Thymus (tissue), 11 donors: ENCODE data around the gene TUBB4A. TPM values are rescaled to one million over a fixed set of nuclear protein-coding genes. Genes with fewer than 3 reads are reported as not detected.

Experiments
- DNase-seq, 9 donors: peaks; one replicate each; pipeline ENCODE4 v3.0.0-alpha.2; 2013; ENCODE audit warnings: low spot score in 9 of 9, low read depth in 6 of 9, missing footprints in 1 of 9
- H3K27ac ChIP-seq, 2 donors: one replicate each; pipeline ENCODE4 v1.5.1; 2013; ENCODE audit warnings: control low read depth in 1 of 2, low read depth in 1 of 2, low read length in 1 of 2, mild to moderate bottlenecking in 1 of 2, moderate library complexity in 1 of 2
- H3K27me3 ChIP-seq, 2 donors: one replicate each; pipeline ENCODE4 v1.5.1; 2013; ENCODE audit warnings: low read length in 1 of 2; ENCODE audit not compliant: control insufficient read depth in 2 of 2, insufficient read depth in 1 of 2
- H3K36me3 ChIP-seq, 2 donors: one replicate each; pipeline ENCODE4 v1.5.1; 2013; ENCODE audit warnings: low read length in 1 of 2, mild to moderate bottlenecking in 1 of 2, moderate library complexity in 1 of 2; ENCODE audit not compliant: control insufficient read depth in 2 of 2, insufficient read depth in 2 of 2
- H3K4me1 ChIP-seq, 2 donors: one replicate each; pipeline ENCODE4 v1.5.1; 2013; ENCODE audit warnings: low read length in 2 of 2; ENCODE audit not compliant: control insufficient read depth in 2 of 2, insufficient read depth in 2 of 2
- H3K4me3 ChIP-seq, 2 donors: one replicate each; pipeline ENCODE4 v1.5.1; 2013; ENCODE audit warnings: low read length in 2 of 2, control low read depth in 1 of 2, mild to moderate bottlenecking in 1 of 2
- H3K9me3 ChIP-seq, 2 donors: one replicate each; pipeline ENCODE4 v1.5.1; 2013; ENCODE audit warnings: low read length in 1 of 2, mild to moderate bottlenecking in 1 of 2; ENCODE audit not compliant: control insufficient read depth in 2 of 2, insufficient read depth in 1 of 2
- WGBS: extraction: QIAGEN DNeasy Blood & Tissue Kit; methylation state at CpG from one replicate; pipeline ENCODE4 v1.1.7; 2013; 5-methylcytosine and 5-hydroxymethylcytosine counted together
- polyA plus RNA-seq: library from polyadenylated mRNA; stranded (reverse); fragments of 200-250 nt; gene quantifications from one replicate; pipeline ENCODE4 v1.2.3, GENCODE V29; 2013
- total RNA-seq: library from RNA; stranded (reverse); fragments of 120-200 nt; gene quantifications from one replicate; pipeline ENCODE4 v1.2.4, GENCODE V29; 2013
- donor health status: healthy.

The TUBB4A gene
- total and polyA plus RNA-seq, 2 donors, result 0.24 to 1.1 TPM

- no peak overlapping the region for H3K27ac ChIP-seq
- no peak overlapping the region for H3K4me3 ChIP-seq
Observed at GRCh38 chr19:6457958-6458694, 44.0 kb downstream of the TUBB4A start.

GRCh38 chr19:6455924-6456323 lies 46.2 kb downstream of the TUBB4A start:
- 88% methylated on average over 15 of the region's 15 CpGs for WGBS
- H3K27me3 ChIP-seq, result no peaks in the 10 kb centered on the region
- peaks cover 4 to 17% of the 10 kb centered on the region in 2 donors for H3K4me1 ChIP-seq
- DNase-seq, result no peak
- no peak overlapping the region for H3K27ac ChIP-seq
- no peak overlapping the region for H3K4me3 ChIP-seq
- peaks cover 7 to 28% of the 10 kb centered on the region in 2 donors for H3K9me3 ChIP-seq
- H3K36me3 ChIP-seq, result peaks cover 13 to 20% of the 10 kb centered on the region in 2 donors

More at GRCh38 chr19:6457958-6458694, 44.0 kb downstream of the TUBB4A start:
- 96% methylated on average over 17 of the region's 17 CpGs for WGBS
- H3K27me3 ChIP-seq, result peaks cover 0 to 9% of the 10 kb centered on the region in 2 donors
- H3K36me3 ChIP-seq, result peaks cover 13 to 20% of the 10 kb centered on the region in 2 donors
- H3K4me1 ChIP-seq, result peaks cover 4 to 17% of the 10 kb centered on the region in 2 donors
- peaks cover 7 to 26% of the 10 kb centered on the region in 2 donors for H3K9me3 ChIP-seq
- DNase-seq, result no peak

DNA sequence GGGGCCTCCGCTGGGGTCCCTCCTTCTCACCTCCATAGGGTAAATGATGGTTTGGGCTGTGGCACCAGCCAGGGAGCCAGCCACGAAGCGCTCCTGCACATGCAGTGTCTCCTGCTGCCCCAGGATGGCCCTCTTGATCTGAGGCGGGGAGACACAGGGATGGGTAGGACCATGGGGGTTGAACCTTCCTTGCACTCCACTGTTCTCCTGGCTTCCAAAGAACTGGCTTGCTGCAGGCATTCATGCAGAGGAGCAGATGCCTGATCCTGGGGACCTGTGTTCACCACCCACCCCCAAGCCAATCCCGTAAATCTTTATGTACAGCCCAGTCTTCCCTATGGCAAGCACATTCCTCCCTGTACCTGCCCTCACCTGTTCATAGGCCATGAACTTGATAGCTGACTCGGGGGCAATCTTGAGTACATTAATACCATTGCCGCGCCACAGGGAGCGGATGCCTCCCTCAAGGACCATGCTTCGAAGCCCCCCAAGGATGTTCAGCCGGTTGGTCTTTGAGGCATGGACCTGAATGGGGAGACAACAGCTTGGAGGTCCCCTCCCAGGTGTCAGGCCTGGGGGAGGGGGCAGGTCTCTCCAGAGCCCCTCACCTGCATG lies 48.1 kb downstream of the TUBB4A start:
- peaks cover 7 to 24% of the 10 kb centered on the region in 2 donors for H3K9me3 ChIP-seq
- H3K4me1 ChIP-seq, result peaks cover 4 to 6% of the 10 kb centered on the region in 2 donors
- no peak overlapping the region for H3K27ac ChIP-seq
- DNase-seq, result no peak
- WGBS, result 99% methylated on average over 11 of the region's 11 CpGs
- no peak overlapping the region for H3K4me3 ChIP-seq
- H3K36me3 ChIP-seq, result peaks cover 13 to 20% of the 10 kb centered on the region in 2 donors
- H3K27me3 ChIP-seq, result no peaks in the 10 kb centered on the region

DNA sequence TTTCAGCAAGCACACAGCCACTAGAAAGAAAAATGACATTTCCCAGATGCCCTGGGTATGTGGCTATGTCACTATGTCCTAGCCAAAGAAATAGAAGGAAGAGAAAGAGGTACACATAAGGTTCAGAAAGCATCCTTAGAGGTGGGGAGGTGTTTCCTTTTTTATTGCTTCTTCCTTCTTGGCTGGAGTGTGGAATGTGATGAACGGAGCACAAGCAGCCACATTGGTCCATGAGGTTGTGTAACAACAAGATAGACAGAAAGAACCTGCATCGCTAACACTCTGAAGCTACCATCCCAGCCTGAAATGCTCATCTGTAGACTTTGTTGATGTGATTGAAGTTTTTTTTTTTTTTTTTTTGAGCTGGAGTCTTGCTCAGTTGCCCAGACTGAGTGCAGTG lies 49.2 kb downstream of the TUBB4A start:
- Histone ChIP-seq H3K4me1 (no peaks in the 10 kb centered on the region), H3K36me3 (peaks cover 13 to 20% of the 10 kb centered on the region in 2 donors), H3K9me3 (peaks cover 7 to 24% of the 10 kb centered on the region in 2 donors), H3K27me3 (no peaks in the 10 kb centered on the region), H3K27ac (no peak overlapping the region), H3K4me3 (no peak overlapping the region)
- 97% methylated on average over 2 of the region's 2 CpGs for WGBS
- DNase-seq, result no peak

DNA sequence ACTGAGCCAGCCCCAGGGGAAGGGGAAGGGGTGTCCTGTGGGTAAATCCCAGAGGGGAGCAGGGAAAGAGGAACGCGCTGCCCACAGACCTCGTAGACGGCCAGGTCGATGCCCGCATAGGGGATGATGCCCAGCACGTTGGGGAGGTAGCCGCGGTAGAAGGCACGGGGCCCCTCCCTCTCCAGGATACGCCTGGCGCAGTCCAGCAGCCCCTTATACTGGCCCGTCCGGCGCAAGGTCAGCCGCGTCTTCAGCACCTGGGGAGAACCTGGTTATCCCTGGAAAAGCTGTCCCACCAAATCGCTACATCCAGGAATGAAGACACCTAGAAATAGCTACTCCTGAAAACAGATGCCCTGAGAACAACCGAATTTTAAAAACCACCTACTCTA lies 49.9 kb downstream of the TUBB4A start:
- H3K4me3 ChIP-seq, result no peak overlapping the region
- DNase-seq, result no peak
- no peaks in the 10 kb centered on the region for H3K27me3 ChIP-seq
- peaks cover 7 to 24% of the 10 kb centered on the region in 2 donors for H3K9me3 ChIP-seq
- H3K4me1 ChIP-seq, result no peaks in the 10 kb centered on the region
- 97% methylated on average over 19 of the region's 19 CpGs for WGBS
- H3K36me3 ChIP-seq, result peaks cover 13 to 20% of the 10 kb centered on the region in 2 donors
- no peak overlapping the region for H3K27ac ChIP-seq

DNA sequence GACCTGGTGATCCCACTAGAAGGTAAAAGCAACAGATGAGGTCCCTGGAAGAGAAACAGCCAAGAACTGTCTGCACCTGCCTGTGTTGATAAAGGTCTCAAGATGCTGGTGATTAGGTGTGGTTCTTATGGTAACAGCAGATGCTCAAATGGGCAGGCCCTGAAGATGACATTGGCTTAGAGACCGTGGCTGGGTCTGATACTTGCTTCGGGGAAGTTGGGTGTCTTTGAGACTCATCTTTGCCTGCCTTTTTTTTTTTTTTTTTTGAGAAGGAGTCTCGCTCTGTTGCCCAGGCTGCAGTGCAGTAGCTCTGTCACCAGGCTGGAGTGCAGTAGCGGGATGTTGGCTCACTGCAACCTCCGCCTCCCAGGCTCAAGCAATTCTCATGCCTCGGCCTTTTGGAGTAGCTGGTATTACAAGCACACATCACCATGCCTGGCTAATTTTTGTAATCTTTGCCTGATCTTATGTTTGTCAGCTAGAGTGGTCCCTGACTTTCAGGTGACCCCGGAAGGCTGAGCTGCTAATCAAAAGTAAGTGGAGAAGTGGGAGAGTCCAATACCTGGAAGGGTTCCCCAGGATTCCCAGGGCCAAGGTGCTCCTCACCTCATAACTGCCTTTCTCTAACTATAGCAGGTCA lies 50.4 kb downstream of the TUBB4A start:
- no peaks in the 10 kb centered on the region for H3K27me3 ChIP-seq
- H3K36me3 ChIP-seq, result peaks cover 13 to 20% of the 10 kb centered on the region in 2 donors
- peaks cover 7 to 24% of the 10 kb centered on the region in 2 donors for H3K9me3 ChIP-seq
- H3K27ac ChIP-seq, result no peak overlapping the region
- no peak overlapping the region for H3K4me3 ChIP-seq
- WGBS, result 95% methylated on average over 7 of the region's 7 CpGs
- DNase-seq, result no peak
- H3K4me1 ChIP-seq, result no peaks in the 10 kb centered on the region

GRCh38 chr19:6450166-6450565 lies 51.9 kb downstream of the TUBB4A start:
- Histone ChIP-seq H3K27ac (no peak overlapping the region), H3K36me3 (peaks cover 10 to 16% of the 10 kb centered on the region in 2 donors), H3K4me3 (no peak overlapping the region), H3K4me1 (no peaks in the 10 kb centered on the region), H3K27me3 (no peaks in the 10 kb centered on the region), H3K9me3 (peaks cover 7 to 20% of the 10 kb centered on the region in 2 donors)
- no peak for DNase-seq
- WGBS, result 98% methylated on average over 5 of the region's 5 CpGs

GRCh38 chr19:6448045-6448444 lies 54.1 kb downstream of the TUBB4A start:
- H3K9me3 ChIP-seq, result peaks cover 0 to 1% of the 10 kb centered on the region in 2 donors
- 98% methylated on average over 3 of the region's 3 CpGs for WGBS
- no peaks in the 10 kb centered on the region for H3K27me3 ChIP-seq
- H3K4me3 ChIP-seq, result no peak overlapping the region
- no peak for DNase-seq
- no peaks in the 10 kb centered on the region for H3K36me3 ChIP-seq
- H3K4me1 ChIP-seq, result no peaks in the 10 kb centered on the region
- no peak overlapping the region for H3K27ac ChIP-seq

DNA sequence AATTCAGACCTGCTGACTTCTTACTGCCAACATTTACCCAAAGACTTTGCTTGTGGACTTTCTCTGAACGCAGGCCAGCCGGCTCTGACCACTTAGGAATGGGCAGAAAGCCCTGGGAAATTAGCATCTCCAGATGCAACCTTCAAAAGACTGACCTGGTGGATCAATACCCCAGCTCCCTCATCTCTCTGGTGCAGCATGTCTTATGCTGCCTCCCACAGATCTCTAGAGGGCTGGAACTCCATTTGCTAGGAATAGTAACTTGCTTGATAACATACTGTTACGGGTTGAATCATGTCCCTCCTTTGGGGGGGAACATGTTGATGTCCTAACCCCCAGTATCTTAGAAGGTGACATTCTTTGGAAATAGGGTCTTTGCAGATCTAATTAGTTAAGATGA lies 55.7 kb downstream of the TUBB4A start:
- Histone ChIP-seq H3K9me3 (peaks cover 0 to under 1% of the 10 kb centered on the region in 2 donors), H3K27ac (no peak overlapping the region), H3K27me3 (no peaks in the 10 kb centered on the region), H3K4me1 (no peaks in the 10 kb centered on the region), H3K4me3 (no peak overlapping the region), H3K36me3 (no peaks in the 10 kb centered on the region)
- 96% methylated on average over 3 of the region's 3 CpGs for WGBS
- DNase-seq, result no peak
